GM12801 (cell line): Measurements from ENCODE around the gene LRRC53.

Experiments used
- CTCF ChIP-seq: IDR thresholded peaks from one replicate; pipeline ENCODE4 v1.5.1; 2011; ENCODE audit warnings: control low read depth; ENCODE audit not compliant: insufficient read length; ENCODE audit errors: extremely low read depth

LRRC53 gene

GRCh38 chr1:74505928-74506710 is 6.3 kb downstream of the LRRC53 start:
- TF ChIP-seq CTCF: no peak

GRCh38 chr1:74504933-74505512 is 7.4 kb downstream of the LRRC53 start:
- TF ChIP-seq CTCF: no peak

- peak; percentile 73 for TF ChIP-seq CTCF
Measured at GRCh38 chr1:74504125-74504932, 8.1 kb downstream of the LRRC53 start.

GRCh38 chr1:74502858-74503257 is 9.6 kb downstream of the LRRC53 start:
- no peak for TF ChIP-seq CTCF

GRCh38 chr1:74502432-74502831 is 10.0 kb downstream of the LRRC53 start:
- TF ChIP-seq CTCF: no peak

GRCh38 chr1:74498901-74499300 is 13.5 kb downstream of the LRRC53 start:
- no peak for TF ChIP-seq CTCF

- TF ChIP-seq CTCF: no peak
Measured at GRCh38 chr1:74496669-74497068, 15.7 kb downstream of the LRRC53 start.
